Stimulated activated CD4-positive, alpha-beta T cell treated with anti-CD3 and anti-CD28 coated beads, Interleukin-4, amount 100 ng/mL, for 48 hours (primary cell): Measurements from ENCODE around the gene TUBGCP6.

Experiments
- DNase-seq, 2 donors: peaks; one replicate each; pipeline ENCODE4 v3.0.0-alpha.2; 2020; ENCODE audit warnings: low read depth in 2 of 2

TUBGCP6 gene

DNA sequence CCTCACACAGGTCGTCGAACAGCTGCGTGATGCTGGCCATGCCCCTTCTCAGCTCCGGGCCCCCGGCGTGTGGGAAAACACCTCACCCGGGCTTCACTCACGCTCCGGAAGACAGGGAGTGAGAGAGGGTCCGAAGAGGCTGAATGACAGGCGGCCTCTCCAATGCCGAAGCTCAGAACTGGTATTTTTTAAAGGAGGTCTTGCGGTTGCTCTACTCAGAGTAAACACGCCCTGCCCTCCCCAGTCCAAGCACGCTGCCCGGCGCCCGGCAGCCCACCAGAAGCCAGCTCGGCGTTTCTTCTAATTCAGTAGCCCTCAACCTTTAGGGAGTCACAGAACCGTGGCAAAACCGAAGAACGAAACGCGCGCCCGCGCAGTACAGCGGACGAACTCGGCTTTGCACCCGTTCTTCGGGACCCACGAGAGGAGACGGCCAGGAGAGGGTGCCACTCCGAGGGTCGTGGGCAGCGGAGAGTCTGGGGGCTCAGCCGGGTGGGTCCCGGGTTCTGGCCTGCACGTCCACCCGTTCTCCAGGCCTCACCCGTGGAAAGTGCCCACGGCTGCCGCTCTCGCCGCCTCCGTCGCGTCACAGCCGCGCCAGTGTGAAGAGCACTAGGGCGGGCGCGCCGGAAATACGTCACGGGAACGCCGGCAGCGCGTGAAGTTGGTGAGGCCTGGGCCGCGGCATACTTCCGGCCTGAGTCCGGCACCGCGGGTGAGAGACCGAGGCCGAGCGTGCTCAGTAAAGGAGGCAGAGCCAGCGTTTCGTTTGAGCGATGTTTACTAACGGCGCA lies at the start of gene TUBGCP6:
TSS of gene TUBGCP6 (minus strand) at position 604 of the 794 bp plus-strand sequence. CDS start at position 40, 564 bp downstream.
- DNase-seq, result peak; percentile 87 to 90

GRCh38 chr22:50294319-50294656 lies 49.5 kb upstream of the TUBGCP6 start:
- no peak for DNase-seq

- DNase-seq, result no peak
Observed at GRCh38 chr22:50293441-50294318, 48.9 kb upstream of the TUBGCP6 start.

GRCh38 chr22:50292643-50293440 lies 48.0 kb upstream of the TUBGCP6 start:
- no peak for DNase-seq

- no peak for DNase-seq
Observed at GRCh38 chr22:50289942-50290630, 45.3 kb upstream of the TUBGCP6 start.

DNA sequence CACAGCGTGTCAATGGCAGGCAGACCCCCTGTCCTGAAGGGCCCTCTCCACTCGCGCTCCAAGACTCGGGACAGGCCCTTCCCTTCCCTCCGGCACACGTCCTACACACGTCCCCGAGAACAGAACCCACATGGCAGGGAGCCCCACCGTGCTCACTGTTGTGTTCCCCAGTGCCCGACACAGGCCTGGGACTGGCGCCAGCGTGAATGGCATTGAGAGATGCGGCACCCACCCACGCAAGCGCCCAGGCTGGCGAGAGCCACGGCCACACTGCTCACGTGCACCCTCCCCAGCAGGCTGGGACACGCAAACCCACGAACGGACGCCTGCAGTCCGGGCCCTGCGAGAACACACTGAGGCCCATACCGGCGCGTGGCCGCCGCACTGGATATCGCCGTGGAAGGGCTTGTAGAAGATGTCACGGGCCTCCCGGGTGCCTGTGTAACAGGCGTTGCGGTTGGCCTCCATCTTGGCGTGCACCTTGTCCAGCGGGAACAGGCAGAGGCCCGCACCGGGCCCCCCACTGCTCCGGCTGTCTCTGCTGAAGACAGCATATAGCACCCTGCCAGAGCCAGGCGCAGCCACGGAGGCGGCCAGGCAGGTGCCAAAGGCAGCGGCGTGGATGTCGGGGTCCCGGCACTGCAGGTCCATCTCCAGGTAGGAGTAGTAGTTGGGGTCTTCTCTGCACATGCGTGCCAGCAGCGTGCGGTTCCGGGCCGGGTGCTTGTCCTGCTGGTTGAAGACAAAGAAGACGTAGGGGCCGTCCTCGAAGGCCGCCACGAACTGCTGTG lies 44.5 kb upstream of the TUBGCP6 start:
- DNase-seq, result no peak

DNA sequence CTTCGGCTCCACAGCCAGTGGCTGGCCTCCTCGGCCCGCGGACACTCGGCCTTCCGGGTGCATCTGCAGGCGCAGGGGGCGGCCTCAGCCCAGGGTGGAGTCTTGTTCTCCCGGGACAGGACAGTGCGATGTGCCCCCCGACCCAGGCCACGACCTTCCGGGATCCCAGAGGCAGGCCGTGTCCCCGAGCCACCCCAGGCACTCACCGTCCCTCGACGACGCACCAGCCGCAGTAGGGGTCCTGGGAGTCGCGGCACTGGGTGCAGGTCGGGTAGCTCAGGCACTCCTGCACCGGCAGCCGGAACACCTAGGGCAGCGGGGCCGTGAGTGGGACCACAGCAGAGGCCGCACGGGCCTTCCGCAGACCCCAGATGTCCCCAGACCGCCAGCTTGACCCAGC lies 42.9 kb upstream of the TUBGCP6 start:
- no peak for DNase-seq

DNA sequence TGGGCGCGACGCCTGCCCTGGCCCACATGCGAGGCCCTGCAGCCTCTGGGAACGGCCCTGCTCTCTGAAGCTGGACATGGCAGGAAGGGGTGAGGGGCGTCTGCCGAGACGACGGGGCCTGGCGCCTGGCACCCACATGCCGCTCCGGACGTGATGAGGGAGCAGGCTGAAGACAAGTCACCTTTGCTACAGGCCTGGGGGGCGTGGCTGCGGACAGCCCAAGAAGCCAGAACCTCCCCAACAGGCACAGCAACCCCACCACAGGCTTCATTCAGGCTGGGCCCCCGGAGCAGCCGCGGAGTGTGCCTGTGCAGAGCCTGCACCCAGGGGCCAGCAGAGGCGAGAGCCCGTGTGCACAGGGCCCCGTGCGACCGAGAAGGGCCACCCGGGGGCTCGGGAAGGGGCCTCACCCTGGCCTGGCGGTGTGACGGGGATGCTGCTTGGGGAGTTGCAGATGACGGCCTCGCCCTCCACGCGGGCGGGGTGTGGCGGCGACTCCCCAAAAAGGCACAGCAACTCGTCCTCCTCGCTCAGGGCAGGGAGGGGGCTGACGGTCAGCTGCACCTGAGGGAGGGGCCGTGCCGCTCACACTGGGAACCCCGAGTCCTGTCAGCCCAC lies 42.0 kb upstream of the TUBGCP6 start:
- DNase-seq, result no peak

GRCh38 chr22:50286275-50286674 lies 41.5 kb upstream of the TUBGCP6 start:
- no peak for DNase-seq

GRCh38 chr22:50285568-50286229 lies 40.9 kb upstream of the TUBGCP6 start:
- DNase-seq, result no peak

DNA sequence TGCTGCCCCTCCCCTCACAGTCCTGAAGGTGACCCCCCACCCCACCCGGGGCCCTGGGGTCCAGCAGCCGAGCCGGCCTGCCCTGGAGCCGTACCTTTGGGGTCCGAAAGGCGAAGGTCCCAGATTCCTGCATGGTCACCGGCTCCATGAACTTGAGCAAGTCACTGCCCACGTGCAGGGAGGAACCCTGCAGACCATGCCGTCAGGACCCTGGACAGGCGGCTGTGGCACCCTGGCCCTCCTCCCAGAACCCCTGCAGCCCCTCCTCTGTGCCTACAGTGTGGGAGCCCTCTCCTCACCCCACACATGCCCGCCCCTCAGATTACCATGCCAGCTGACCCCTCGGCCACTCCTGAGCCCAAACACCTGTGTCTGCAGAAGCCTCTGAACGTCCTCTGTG lies 39.7 kb upstream of the TUBGCP6 start:
- no peak for DNase-seq

- no peak for DNase-seq
Observed at GRCh38 chr22:50283821-50284220, 39.0 kb upstream of the TUBGCP6 start.

- no peak for DNase-seq
Observed at GRCh38 chr22:50282361-50283155, 37.7 kb upstream of the TUBGCP6 start.

- DNase-seq, result no peak
Observed at GRCh38 chr22:50281957-50282356, 37.1 kb upstream of the TUBGCP6 start.

- DNase-seq, result no peak
Observed at GRCh38 chr22:50281384-50281760, 36.5 kb upstream of the TUBGCP6 start.

- no peak for DNase-seq
Observed at GRCh38 chr22:50280708-50281383, 36.0 kb upstream of the TUBGCP6 start.

DNA sequence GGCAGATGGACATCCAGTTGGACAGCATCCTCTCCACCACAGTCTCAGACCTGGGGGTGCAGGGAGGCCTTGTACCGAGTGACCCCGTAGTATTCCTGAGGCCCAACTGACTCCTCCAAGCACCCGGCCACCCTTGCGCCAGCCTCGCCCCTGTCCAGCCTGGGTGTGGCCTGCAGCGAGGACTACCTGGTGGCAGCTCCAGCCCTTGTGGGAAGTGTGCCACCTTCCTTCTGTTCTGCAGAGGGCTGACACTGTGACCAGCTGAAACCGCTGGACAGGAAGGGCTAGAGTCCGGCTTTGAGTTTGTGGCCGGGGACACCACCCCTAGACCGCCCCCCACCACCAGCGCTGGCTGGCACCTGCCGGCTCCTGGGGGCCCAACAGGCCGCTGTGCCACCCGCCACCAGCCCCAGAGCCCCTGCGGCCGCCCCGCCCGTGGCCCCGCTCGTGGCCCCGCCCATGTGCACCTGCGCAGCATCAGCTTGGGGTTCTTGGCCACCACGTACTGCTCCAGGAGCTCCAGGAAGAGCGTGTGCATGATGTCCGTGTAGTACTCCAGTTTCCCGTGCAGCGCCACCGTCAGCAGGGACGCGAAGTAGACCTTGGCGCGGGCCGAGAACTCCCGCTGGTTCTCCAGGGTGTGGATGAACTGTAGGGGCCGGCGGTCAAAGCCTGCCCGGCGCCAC lies 35.3 kb upstream of the TUBGCP6 start:
- DNase-seq, result no peak
